ENCODE results near the gene ANHX. TPM values are rescaled to one million over a fixed set of nuclear protein-coding genes. Genes with fewer than 3 reads are reported as not detected.

Gene ANHX
- total RNA-seq, 2 donors from 2014 or later = not detected

DNA sequence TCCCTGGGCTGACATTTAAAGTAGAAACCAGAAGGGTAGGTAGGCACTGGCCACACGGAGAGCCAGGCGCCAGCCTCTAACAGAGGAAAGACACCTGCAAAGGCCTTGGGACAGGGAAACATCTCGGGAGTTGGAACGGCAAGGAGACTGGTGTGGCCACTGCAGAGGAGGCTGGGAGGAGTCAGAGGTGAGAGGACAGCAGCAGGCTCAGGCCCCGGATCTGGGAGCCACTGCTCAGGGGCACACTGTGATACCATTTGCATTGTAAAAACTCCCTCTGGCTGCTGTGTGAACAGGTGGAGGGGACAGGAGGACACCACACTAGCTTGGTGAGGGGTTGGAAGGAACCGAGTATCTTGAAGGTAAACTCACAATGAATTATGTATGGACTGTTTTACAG lies 2.7 kb downstream of the ANHX start:
- Mint-ChIP-seq H3K4me1 (no peaks in the 10 kb centered on the region), H3K4me3 (no peak overlapping the region), H3K36me3 (ENCODE audit: low read depth) (peaks cover 5% of the 10 kb centered on the region), H3K27me3 (ENCODE audit: insufficient read depth) (peaks cover 4% of the 10 kb centered on the region), H3K9me3 (peaks cover 79% of the 10 kb centered on the region), H3K27ac (no peak overlapping the region)
- Histone ChIP-seq H3K27ac (ENCODE audit: low read depth, low read length) (no peak overlapping the region), H3K4me1 (ENCODE audit: control insufficient read depth, insufficient read depth, low read length) (no peaks in the 10 kb centered on the region), H3K9ac (ENCODE audit: extremely low read depth, low read length, poor library complexity, severe bottlenecking) (no peak overlapping the region), H3K9me3 (ENCODE audit: control insufficient read depth, low read length) (peaks cover 66% of the 10 kb centered on the region), H3K36me3 (ENCODE audit: control insufficient read depth, insufficient read depth, low read length) (no peaks in the 10 kb centered on the region), H3K4me3 (ENCODE audit: low read length) (no peak overlapping the region), H3K27me3 (ENCODE audit: control insufficient read depth, insufficient read depth, low read length, poor library complexity, severe bottlenecking) (no peaks in the 10 kb centered on the region)
- WGBS, 2 experiments (ENCODE audit: insufficient coverage in 1 of 2, insufficient read length in 1 of 2) = 76 to 93% methylated on average over 6 of the region's 6 CpGs
- no peak for DNase-seq
- TF ChIP-seq, protein P1, sequence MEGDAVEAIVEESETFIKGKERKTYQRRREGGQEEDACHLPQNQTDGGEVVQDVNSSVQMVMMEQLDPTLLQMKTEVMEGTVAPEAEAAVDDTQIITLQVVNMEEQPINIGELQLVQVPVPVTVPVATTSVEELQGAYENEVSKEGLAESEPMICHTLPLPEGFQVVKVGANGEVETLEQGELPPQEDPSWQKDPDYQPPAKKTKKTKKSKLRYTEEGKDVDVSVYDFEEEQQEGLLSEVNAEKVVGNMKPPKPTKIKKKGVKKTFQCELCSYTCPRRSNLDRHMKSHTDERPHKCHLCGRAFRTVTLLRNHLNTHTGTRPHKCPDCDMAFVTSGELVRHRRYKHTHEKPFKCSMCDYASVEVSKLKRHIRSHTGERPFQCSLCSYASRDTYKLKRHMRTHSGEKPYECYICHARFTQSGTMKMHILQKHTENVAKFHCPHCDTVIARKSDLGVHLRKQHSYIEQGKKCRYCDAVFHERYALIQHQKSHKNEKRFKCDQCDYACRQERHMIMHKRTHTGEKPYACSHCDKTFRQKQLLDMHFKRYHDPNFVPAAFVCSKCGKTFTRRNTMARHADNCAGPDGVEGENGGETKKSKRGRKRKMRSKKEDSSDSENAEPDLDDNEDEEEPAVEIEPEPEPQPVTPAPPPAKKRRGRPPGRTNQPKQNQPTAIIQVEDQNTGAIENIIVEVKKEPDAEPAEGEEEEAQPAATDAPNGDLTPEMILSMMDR (conservative IDR thresholded peaks at IDR 0.05) = no peak

DNA sequence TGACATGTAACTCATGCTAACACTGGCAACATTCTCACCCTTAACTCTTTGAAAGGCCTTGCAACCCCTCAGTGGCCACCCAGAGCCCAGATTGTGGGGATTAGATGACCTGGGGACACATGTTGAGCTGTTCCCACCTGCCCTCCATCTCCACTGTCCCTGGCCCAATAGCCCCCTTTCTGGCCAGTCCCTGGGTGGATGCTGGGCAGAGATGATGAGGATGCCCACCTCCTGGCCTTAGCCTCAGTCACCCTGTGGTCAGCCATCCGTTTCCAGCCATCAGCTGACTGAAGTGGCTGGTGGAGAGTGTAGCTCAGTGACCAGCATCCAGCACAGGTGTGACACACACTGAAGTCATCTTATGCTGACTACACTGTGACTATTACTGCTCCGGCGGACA lies 4.7 kb downstream of the ANHX start:
- Histone ChIP-seq H3K4me3 (ENCODE audit: low read length) (no peak overlapping the region), H3K36me3 (ENCODE audit: control insufficient read depth, insufficient read depth, low read length) (no peaks in the 10 kb centered on the region), H3K27ac (ENCODE audit: low read depth, low read length) (no peak overlapping the region), H3K9me3 (ENCODE audit: control insufficient read depth, low read length) (peaks cover 63% of the 10 kb centered on the region), H3K9ac (ENCODE audit: extremely low read depth, low read length, poor library complexity, severe bottlenecking) (no peak overlapping the region), H3K4me1 (ENCODE audit: control insufficient read depth, insufficient read depth, low read length) (no peaks in the 10 kb centered on the region), H3K27me3 (ENCODE audit: control insufficient read depth, insufficient read depth, low read length, poor library complexity, severe bottlenecking) (no peaks in the 10 kb centered on the region)
- peak; percentile 26 for DNase-seq
- Mint-ChIP-seq H3K27me3 (ENCODE audit: insufficient read depth) (peaks cover 4% of the 10 kb centered on the region), H3K36me3 (ENCODE audit: low read depth) (peaks cover 5% of the 10 kb centered on the region), H3K4me3 (no peak overlapping the region), H3K4me1 (no peaks in the 10 kb centered on the region), H3K9me3 (peaks cover 87% of the 10 kb centered on the region), H3K27ac (no peak overlapping the region)
- 68 to 70% methylated on average over 3 of the region's 3 CpGs for WGBS, 2 experiments (ENCODE audit: insufficient coverage in 1 of 2, insufficient read length in 1 of 2)
- TF ChIP-seq, protein P1 (conservative IDR thresholded peaks at IDR 0.05) = no peak

GRCh38 chr12:133227281-133227852 lies 8.3 kb downstream of the ANHX start:
- H3K36me3 ChIP-seq (ENCODE audit: control insufficient read depth, insufficient read depth, low read length) = no peaks in the 10 kb centered on the region
- Mint-ChIP-seq H3K4me1 (no peaks in the 10 kb centered on the region), H3K4me3 (no peak overlapping the region), H3K27ac (no peak overlapping the region), H3K27me3 (ENCODE audit: insufficient read depth) (no peaks in the 10 kb centered on the region), H3K9me3 (peaks cover 90% of the 10 kb centered on the region), H3K36me3 (ENCODE audit: low read depth) (peaks cover 5% of the 10 kb centered on the region)
- H3K27me3 ChIP-seq (ENCODE audit: control insufficient read depth, insufficient read depth, low read length, poor library complexity, severe bottlenecking) = no peaks in the 10 kb centered on the region
- WGBS, 2 experiments (ENCODE audit: insufficient coverage in 1 of 2, insufficient read length in 1 of 2) = 55 to 67% methylated on average over 5 to 7 of the region's 7 CpGs
- peaks cover 71% of the 10 kb centered on the region for H3K9me3 ChIP-seq (ENCODE audit: control insufficient read depth, low read length)
- H3K4me3 ChIP-seq (ENCODE audit: low read length) = no peak overlapping the region
- TF ChIP-seq, protein P1 (conservative IDR thresholded peaks at IDR 0.05) = no peak
- no peaks in the 10 kb centered on the region for H3K4me1 ChIP-seq (ENCODE audit: control insufficient read depth, insufficient read depth, low read length)
- no peak for DNase-seq
- H3K27ac ChIP-seq (ENCODE audit: low read depth, low read length) = no peak overlapping the region
- H3K9ac ChIP-seq (ENCODE audit: extremely low read depth, low read length, poor library complexity, severe bottlenecking) = no peak overlapping the region

Measured in endodermal cell (in vitro differentiated cells).